Activated T-cell treated with anti-CD3 and anti-CD28 coated beads for 24 hours (primary cell): ENCODE measurements around the gene FAM131A.

Source experiments
- DNase-seq: peaks from one replicate; pipeline ENCODE4 v3.0.0-alpha.2; 2020; ENCODE audit warnings: low read depth

The FAM131A gene

GRCh38 chr3:184357248-184358123 lies 20.1 kb downstream of the FAM131A start:
- no peak for DNase-seq

GRCh38 chr3:184358124-184358767 lies 20.8 kb downstream of the FAM131A start:
- DNase-seq: no peak

GRCh38 chr3:184358921-184359350 lies 21.5 kb downstream of the FAM131A start:
- no peak for DNase-seq

- no peak for DNase-seq
These were observed 22.2 kb downstream of the FAM131A start for GRCh38 chr3:184359610-184360009.

- DNase-seq: no peak
These were observed 22.9 kb downstream of the FAM131A start for GRCh38 chr3:184360070-184360928.

GRCh38 chr3:184360929-184361531 lies 23.6 kb downstream of the FAM131A start:
- DNase-seq: no peak

GRCh38 chr3:184361532-184361931 lies 24.1 kb downstream of the FAM131A start, which contains the start of the genes CLCN2 and POLR2H:
Gene CLCN2, minus strand, starts transcription at chr3:184361605. Its CDS starts 126 bp downstream, at chr3:184361479.
Gene POLR2H, plus strand, starts transcription at chr3:184361710. Its CDS starts 1,783 bp downstream, at chr3:184363493.
- peak; percentile 39 for DNase-seq

- peak; percentile 31 for DNase-seq
These were observed 24.7 kb downstream of the FAM131A start for GRCh38 chr3:184361932-184362667.

- peak; percentile 93 for DNase-seq
These were observed 25.5 kb downstream of the FAM131A start for GRCh38 chr3:184362668-184363546.

- no peak for DNase-seq
These were observed 29.4 kb downstream of the FAM131A start for GRCh38 chr3:184366619-184367289.

GRCh38 chr3:184368116-184368515 lies 30.7 kb downstream of the FAM131A start:
- no peak for DNase-seq

- DNase-seq: no peak
These were observed 31.3 kb downstream of the FAM131A start for GRCh38 chr3:184368586-184369183.

- DNase-seq: peak; percentile 54
These were observed 34.2 kb downstream of the FAM131A start for GRCh38 chr3:184371570-184372018.

GRCh38 chr3:184372296-184372821 lies 35.0 kb downstream of the FAM131A start:
- no peak for DNase-seq

GRCh38 chr3:184372911-184373310 lies 35.5 kb downstream of the FAM131A start:
- DNase-seq: no peak

GRCh38 chr3:184373422-184373821 lies 36.0 kb downstream of the FAM131A start:
- no peak for DNase-seq

GRCh38 chr3:184375747-184376461 lies 38.5 kb downstream of the FAM131A start:
- no peak for DNase-seq

- no peak for DNase-seq
These were observed 40.0 kb downstream of the FAM131A start for GRCh38 chr3:184377374-184377773.
